ENCODE data around the gene MVP.

DNA sequence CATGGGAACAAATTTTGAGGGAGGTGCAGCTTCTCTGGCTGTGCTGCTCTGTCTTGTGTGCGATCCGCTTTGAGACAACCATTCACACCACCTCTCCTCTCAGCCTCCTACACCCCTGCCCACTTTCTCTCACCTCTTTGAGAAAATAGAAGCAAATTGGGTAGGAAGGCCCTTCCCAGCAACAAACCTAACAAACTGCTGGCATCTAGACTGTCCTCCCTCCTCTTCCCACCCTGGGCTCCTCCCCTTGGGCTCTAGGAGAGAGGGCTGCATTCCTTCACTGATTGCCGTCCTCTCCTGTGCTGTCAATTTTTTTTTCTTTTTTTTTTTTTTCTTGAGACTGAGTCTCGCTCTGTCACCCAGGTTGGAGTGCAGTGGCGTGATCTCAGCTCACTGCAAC lies 29.2 kb downstream of the MVP start:
- TF ChIP-seq, protein P1, sequence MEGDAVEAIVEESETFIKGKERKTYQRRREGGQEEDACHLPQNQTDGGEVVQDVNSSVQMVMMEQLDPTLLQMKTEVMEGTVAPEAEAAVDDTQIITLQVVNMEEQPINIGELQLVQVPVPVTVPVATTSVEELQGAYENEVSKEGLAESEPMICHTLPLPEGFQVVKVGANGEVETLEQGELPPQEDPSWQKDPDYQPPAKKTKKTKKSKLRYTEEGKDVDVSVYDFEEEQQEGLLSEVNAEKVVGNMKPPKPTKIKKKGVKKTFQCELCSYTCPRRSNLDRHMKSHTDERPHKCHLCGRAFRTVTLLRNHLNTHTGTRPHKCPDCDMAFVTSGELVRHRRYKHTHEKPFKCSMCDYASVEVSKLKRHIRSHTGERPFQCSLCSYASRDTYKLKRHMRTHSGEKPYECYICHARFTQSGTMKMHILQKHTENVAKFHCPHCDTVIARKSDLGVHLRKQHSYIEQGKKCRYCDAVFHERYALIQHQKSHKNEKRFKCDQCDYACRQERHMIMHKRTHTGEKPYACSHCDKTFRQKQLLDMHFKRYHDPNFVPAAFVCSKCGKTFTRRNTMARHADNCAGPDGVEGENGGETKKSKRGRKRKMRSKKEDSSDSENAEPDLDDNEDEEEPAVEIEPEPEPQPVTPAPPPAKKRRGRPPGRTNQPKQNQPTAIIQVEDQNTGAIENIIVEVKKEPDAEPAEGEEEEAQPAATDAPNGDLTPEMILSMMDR (conservative IDR thresholded peaks at IDR 0.05; ENCODE audit: low read length), result no peak
- TF ChIP-seq EZH2phosphoT487 (IDR thresholded peaks at IDR 0.05; ENCODE audit: borderline replicate concordance, low read depth, low read length), result no peak

Data from OCI-LY7 (cell line).